Chondrocyte (in vitro differentiated cells): ENCODE data around the gene CFAP20DC. TPM values are rescaled to one million over a fixed set of nuclear protein-coding genes. Genes with fewer than 3 reads are reported as not detected.

ENCODE experiments used
- DNase-seq: peaks from one replicate; pipeline ENCODE4 v3.0.0; 2021; ENCODE audit warnings: mixed read lengths, low spot score
- H3K27ac Mint-ChIP-seq: one replicate; pipeline ENCODE4 v1.8.0; 2021; ENCODE audit warnings: mild to moderate bottlenecking, moderate library complexity, mixed read lengths; ENCODE audit not compliant: unreplicated experiment
- H3K27me3 Mint-ChIP-seq: 2 replicates; pipeline ENCODE4 v1.8.0; 2021; ENCODE audit warnings: low read depth, mixed read lengths
- H3K36me3 Mint-ChIP-seq: 2 replicates; pipeline ENCODE4 v1.8.0; 2021; ENCODE audit warnings: low read depth, mixed read lengths
- H3K4me1 Mint-ChIP-seq: 2 replicates; pipeline ENCODE4 v1.8.0; 2021; ENCODE audit warnings: low read depth, mild to moderate bottlenecking, mixed read lengths
- H3K4me3 Mint-ChIP-seq: one replicate; pipeline ENCODE4 v1.8.0; 2021; ENCODE audit warnings: mild to moderate bottlenecking, moderate library complexity, mixed read lengths; ENCODE audit not compliant: unreplicated experiment
- H3K9me3 Mint-ChIP-seq: 2 replicates; pipeline ENCODE4 v1.8.0; 2021; ENCODE audit warnings: low read depth, mixed read lengths
- total RNA-seq: library from RNA; stranded (reverse); gene quantifications from 3 replicates; pipeline ENCODE4 v1.2.1, GENCODE V29; 2021
- TF ChIP-seq, protein P1 (sequence below): fragments of 200-600 bp; sonication (generic); IDR thresholded peaks from 2 replicates; pipeline ENCODE4 v1.5.0; 2021; ENCODE audit warnings: antibody characterized with exemption, mild to moderate bottlenecking, moderate library complexity

Gene CFAP20DC
- total RNA-seq, 1 donor from 2014 or later, result 3.1 TPM

DNA sequence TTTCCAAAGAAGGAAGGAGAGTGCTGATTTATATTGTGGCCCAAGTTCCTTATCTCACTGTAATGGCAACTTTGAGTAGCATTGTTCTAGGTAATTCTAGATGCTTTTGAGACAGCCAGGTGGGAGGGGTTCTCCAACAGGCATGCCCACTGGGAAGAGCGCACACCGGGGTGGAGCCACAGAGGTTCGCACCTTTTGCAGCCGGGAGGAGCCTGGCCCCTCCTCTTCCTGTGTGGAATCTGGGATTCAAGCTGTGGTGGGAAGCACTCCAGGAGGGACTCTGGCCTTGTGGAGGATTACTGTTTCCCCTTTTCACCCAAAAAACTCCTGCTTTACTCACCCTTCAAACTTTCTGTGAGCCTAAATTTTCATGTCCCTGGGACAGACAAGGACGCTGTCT is 53.1 kb downstream of the CFAP20DC start:
- no peak for DNase-seq
- TF ChIP-seq, protein P1, sequence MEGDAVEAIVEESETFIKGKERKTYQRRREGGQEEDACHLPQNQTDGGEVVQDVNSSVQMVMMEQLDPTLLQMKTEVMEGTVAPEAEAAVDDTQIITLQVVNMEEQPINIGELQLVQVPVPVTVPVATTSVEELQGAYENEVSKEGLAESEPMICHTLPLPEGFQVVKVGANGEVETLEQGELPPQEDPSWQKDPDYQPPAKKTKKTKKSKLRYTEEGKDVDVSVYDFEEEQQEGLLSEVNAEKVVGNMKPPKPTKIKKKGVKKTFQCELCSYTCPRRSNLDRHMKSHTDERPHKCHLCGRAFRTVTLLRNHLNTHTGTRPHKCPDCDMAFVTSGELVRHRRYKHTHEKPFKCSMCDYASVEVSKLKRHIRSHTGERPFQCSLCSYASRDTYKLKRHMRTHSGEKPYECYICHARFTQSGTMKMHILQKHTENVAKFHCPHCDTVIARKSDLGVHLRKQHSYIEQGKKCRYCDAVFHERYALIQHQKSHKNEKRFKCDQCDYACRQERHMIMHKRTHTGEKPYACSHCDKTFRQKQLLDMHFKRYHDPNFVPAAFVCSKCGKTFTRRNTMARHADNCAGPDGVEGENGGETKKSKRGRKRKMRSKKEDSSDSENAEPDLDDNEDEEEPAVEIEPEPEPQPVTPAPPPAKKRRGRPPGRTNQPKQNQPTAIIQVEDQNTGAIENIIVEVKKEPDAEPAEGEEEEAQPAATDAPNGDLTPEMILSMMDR, result no peak
- no peaks in the 10 kb centered on the region for H3K9me3 Mint-ChIP-seq
- peaks cover 20% of the 10 kb centered on the region for H3K4me1 Mint-ChIP-seq
- H3K27me3 Mint-ChIP-seq, result no peaks in the 10 kb centered on the region
- no peaks in the 10 kb centered on the region for H3K36me3 Mint-ChIP-seq
- no peak overlapping the region for H3K4me3 Mint-ChIP-seq
- no peak overlapping the region for H3K27ac Mint-ChIP-seq

DNA sequence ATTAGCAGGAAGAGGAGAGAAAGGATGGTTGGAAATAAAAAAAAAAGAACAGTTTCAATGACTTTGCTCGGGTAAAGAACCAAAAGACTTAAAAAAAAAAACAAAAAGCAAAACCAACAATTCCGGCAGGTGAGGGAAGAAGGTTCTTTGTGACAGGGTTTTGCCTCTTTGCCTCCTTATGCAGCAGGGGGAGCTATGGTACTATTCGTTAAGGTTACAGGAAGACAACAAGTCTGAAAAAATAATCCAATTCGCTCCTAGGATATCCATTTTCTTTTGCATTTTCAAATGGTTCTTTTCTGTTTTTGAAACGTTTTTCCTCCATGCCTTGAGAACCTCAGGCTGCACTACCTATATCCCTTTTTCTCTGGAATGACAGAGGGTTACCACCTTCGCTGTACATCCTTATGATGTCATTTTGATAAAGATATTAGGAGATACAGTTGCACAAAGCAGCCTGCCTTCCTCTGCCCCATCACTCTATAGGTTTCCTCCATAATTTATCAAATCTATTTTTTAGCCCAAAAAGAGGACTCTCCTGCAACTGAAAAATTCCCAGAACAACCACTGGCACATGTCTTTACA is 55.0 kb downstream of the CFAP20DC start:
- no peaks in the 10 kb centered on the region for H3K27me3 Mint-ChIP-seq
- TF ChIP-seq, protein P1, result peak; percentile 94
- no peaks in the 10 kb centered on the region for H3K36me3 Mint-ChIP-seq
- no peak overlapping the region for H3K4me3 Mint-ChIP-seq
- peaks cover 29% of the 10 kb centered on the region for H3K4me1 Mint-ChIP-seq
- no peak for DNase-seq
- no peak overlapping the region for H3K27ac Mint-ChIP-seq
- H3K9me3 Mint-ChIP-seq, result no peaks in the 10 kb centered on the region

DNA sequence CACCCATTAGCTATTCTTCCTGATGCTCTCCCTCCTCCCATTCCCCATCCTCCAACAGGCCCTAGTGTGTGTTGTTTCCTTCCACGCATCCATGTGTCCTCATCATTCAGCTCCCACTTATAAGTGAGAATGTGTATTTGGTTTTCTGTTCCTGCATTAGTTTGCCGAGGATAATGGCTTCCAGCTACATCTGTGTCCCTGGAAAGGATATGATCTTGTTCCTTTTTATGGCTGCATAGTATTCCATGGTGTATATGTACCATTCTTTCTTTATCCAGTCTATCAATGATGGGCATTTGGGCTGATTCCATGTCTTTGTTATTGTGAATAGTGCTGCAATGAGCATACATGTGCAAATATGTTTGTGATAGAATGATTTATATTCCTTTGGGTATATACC is 56.3 kb downstream of the CFAP20DC start:
- no peak for DNase-seq
- Mint-ChIP-seq H3K4me1 (peaks cover 34% of the 10 kb centered on the region), H3K36me3 (no peaks in the 10 kb centered on the region), H3K4me3 (no peak overlapping the region), H3K9me3 (no peaks in the 10 kb centered on the region), H3K27me3 (no peaks in the 10 kb centered on the region), H3K27ac (no peak overlapping the region)
- TF ChIP-seq, protein P1, result no peak

DNA sequence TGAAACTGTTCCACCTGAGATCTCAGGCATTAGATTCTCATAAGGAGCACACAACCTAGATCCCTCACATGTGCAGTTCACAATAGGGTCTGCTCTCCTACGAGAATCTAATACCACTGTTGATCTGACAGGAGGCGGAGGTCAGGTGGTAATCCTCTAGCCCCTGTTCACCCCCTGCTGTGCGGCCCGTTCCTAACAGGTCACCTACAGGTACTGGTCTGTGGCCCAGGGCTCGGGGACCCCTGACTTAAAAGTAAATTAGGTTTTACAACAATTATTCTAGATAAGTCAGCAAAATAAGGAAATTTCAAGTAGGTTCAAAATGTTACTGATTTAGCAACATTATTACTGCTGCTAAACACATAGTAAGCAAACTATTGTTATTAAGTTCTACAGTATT is 58.2 kb downstream of the CFAP20DC start:
- H3K27me3 Mint-ChIP-seq, result no peaks in the 10 kb centered on the region
- H3K4me3 Mint-ChIP-seq, result no peak overlapping the region
- no peak for DNase-seq
- H3K36me3 Mint-ChIP-seq, result no peaks in the 10 kb centered on the region
- peaks cover 9% of the 10 kb centered on the region for H3K9me3 Mint-ChIP-seq
- H3K27ac Mint-ChIP-seq, result no peak overlapping the region
- TF ChIP-seq, protein P1, result no peak
- H3K4me1 Mint-ChIP-seq, result peaks cover 31% of the 10 kb centered on the region

DNA sequence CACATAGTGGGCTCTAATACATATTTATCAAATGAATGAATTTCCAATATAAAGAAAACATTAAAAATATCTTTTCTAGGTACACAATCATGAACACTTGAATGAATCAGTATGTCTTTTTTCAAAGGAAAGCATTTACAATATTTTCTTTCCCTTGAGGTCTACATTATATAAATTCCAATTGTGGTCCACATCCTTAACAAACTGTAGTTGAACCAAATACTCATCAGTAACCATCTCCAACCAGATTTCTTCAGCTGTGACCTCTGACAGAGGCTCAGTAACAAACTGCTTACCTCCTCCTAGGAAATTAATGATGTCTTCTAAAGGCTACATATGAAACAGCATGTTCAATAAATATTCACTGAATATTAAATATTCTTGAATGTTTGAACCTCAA is 58.8 kb downstream of the CFAP20DC start:
- TF ChIP-seq, protein P1, result no peak
- peaks cover 31% of the 10 kb centered on the region for H3K4me1 Mint-ChIP-seq
- no peaks in the 10 kb centered on the region for H3K36me3 Mint-ChIP-seq
- no peak overlapping the region for H3K4me3 Mint-ChIP-seq
- H3K27ac Mint-ChIP-seq, result no peak overlapping the region
- H3K9me3 Mint-ChIP-seq, result peaks cover 11% of the 10 kb centered on the region
- H3K27me3 Mint-ChIP-seq, result no peaks in the 10 kb centered on the region
- no peak for DNase-seq
